MCF 10A (cell line): ENCODE data around the gene GPC3. TPM values are rescaled to one million over a fixed set of nuclear protein-coding genes. Genes with fewer than 3 reads are reported as not detected.
"Not testable (repeated sequence)": the region's sequence is repeated elsewhere in the genome, so short reads cannot be mapped to it uniquely, and the experiment has no call there.

Experiments
- BruUV-seq: library from RNA; stranded (reverse); fragments of 400-500 nt; replicated peaks from 2 replicates; lab custom pipeline; 2021; lab: Mats Ljungman, UMichigan
- CTCF ChIA-PET: fragments of 300-600 bp; sonication (Branson Sonifier 250); formaldehyde crosslinking; extraction: SDS; loops from one replicate; lab custom pipeline; 2021; ENCODE audit warnings: antibody characterized with exemption, inconsistent platforms; lab: Yijun Ruan, JAX
- POLR2A ChIA-PET: fragments of 300-600, 350-650 bp; sonication (Branson Sonifier 250); formaldehyde crosslinking; extraction: SDS; loops from one replicate; lab custom pipeline; 2020; ENCODE audit warnings: antibody characterized with exemption, inconsistent platforms; lab: Yijun Ruan, JAX
- DNase-seq: peaks from one replicate; pipeline ENCODE4 v3.0.0-alpha.2; 2018; ENCODE audit not compliant: unreplicated experiment
- H3K27ac Mint-ChIP-seq: one replicate; pipeline ENCODE4 v1.8.0; 2022; ENCODE audit warnings: mild to moderate bottlenecking, low read depth, mixed read lengths; ENCODE audit not compliant: unreplicated experiment
- H3K27me3 Mint-ChIP-seq: one replicate; pipeline ENCODE4 v1.8.0; 2022; ENCODE audit warnings: mixed read lengths; ENCODE audit not compliant: insufficient read depth, unreplicated experiment
- H3K36me3 Mint-ChIP-seq: one replicate; pipeline ENCODE4 v1.8.0; 2022; ENCODE audit warnings: mild to moderate bottlenecking, moderate library complexity, mixed read lengths; ENCODE audit not compliant: insufficient read depth, unreplicated experiment
- H3K4me1 Mint-ChIP-seq: one replicate; pipeline ENCODE4 v1.8.0; 2022; ENCODE audit warnings: mixed read lengths; ENCODE audit not compliant: insufficient read depth, unreplicated experiment
- H3K4me3 Mint-ChIP-seq: one replicate; pipeline ENCODE4 v1.8.0; 2022; ENCODE audit warnings: mild to moderate bottlenecking, moderate library complexity, mixed read lengths; ENCODE audit not compliant: unreplicated experiment
- H3K9me3 Mint-ChIP-seq: one replicate; pipeline ENCODE4 v1.8.0; 2022; ENCODE audit warnings: mixed read lengths; ENCODE audit not compliant: unreplicated experiment
- intact Hi-C: fragments of 100-400 bp; cut with micrococcal nuclease; formaldehyde crosslinking; loops from 2 replicates; pipeline ENCODE4 v1.14.1; 2022
- total RNA-seq: library from RNA; stranded (reverse); gene quantifications from 2 replicates; pipeline ENCODE4 v1.2.3, GENCODE V29; 2022
- TF ChIP-seq, protein P1 (sequence below): fragments of 200-600 bp; IDR thresholded peaks from one replicate; pipeline ENCODE4 v1.8.0; 2022; ENCODE audit warnings: antibody characterized with exemption, mild to moderate bottlenecking; ENCODE audit not compliant: unreplicated experiment

Gene GPC3
- total RNA-seq, 1 experiment from 2014 or later, result 0.37 TPM

- no peak overlapping the region for H3K27ac Mint-ChIP-seq
- no peak overlapping the region for H3K4me3 Mint-ChIP-seq
- no peaks in the 10 kb centered on the region for H3K36me3 Mint-ChIP-seq
- no peaks in the 10 kb centered on the region for H3K9me3 Mint-ChIP-seq
- TF ChIP-seq, protein P1, sequence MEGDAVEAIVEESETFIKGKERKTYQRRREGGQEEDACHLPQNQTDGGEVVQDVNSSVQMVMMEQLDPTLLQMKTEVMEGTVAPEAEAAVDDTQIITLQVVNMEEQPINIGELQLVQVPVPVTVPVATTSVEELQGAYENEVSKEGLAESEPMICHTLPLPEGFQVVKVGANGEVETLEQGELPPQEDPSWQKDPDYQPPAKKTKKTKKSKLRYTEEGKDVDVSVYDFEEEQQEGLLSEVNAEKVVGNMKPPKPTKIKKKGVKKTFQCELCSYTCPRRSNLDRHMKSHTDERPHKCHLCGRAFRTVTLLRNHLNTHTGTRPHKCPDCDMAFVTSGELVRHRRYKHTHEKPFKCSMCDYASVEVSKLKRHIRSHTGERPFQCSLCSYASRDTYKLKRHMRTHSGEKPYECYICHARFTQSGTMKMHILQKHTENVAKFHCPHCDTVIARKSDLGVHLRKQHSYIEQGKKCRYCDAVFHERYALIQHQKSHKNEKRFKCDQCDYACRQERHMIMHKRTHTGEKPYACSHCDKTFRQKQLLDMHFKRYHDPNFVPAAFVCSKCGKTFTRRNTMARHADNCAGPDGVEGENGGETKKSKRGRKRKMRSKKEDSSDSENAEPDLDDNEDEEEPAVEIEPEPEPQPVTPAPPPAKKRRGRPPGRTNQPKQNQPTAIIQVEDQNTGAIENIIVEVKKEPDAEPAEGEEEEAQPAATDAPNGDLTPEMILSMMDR, result no peak
- peaks cover 31% of the 10 kb centered on the region for H3K27me3 Mint-ChIP-seq
- H3K4me1 Mint-ChIP-seq, result no peaks in the 10 kb centered on the region
- ChIA-PET CTCF (no interaction called here), POLR2A (no interaction called here)
- BruUV-seq, result no TSS peak
- DNase-seq, result no peak
- intact Hi-C loops, result no loop called here
These were observed 10.4 kb upstream of the GPC3 start for GRCh38 chrX:133995759-133996158.

DNA sequence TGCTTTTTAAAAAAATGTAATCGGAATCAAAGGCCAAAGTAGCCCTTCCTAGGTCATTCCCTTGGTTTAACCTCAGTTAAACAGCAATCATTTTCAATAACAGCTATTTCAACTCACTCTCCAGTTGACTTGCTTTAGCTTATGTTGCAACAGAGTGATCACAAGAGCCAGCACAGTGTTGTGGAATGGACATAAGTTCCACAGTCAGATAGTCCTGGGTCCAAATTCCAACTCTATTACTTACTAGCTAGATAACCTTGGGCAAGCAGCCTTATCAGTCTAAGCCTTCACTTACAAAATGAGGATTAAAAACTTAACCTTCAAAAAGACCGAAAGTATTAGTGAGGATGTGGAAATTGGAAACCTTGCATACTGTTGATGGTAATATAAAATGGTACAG, 9.2 kb upstream of the GPC3 start:
- no peaks in the 10 kb centered on the region for H3K36me3 Mint-ChIP-seq
- ChIA-PET POLR2A (no interaction called here), CTCF (interaction anchor here (0.7 kb wide), 1 partner anchor 11 kb away, joined by 3 read pairs; no protein-coding TSS in a partner anchor)
- intact Hi-C loops, result no loop called here
- H3K27me3 Mint-ChIP-seq, result peaks cover 31% of the 10 kb centered on the region
- DNase-seq, result no peak
- no peaks in the 10 kb centered on the region for H3K4me1 Mint-ChIP-seq
- H3K27ac Mint-ChIP-seq, result no peak overlapping the region
- H3K4me3 Mint-ChIP-seq, result no peak overlapping the region
- no peaks in the 10 kb centered on the region for H3K9me3 Mint-ChIP-seq
- BruUV-seq, result no TSS peak
- TF ChIP-seq, protein P1, result no peak

GRCh38 chrX:133992882-133993281, 7.5 kb upstream of the GPC3 start:
- BruUV-seq, result no TSS peak
- Mint-ChIP-seq H3K27me3 (peaks cover 27% of the 10 kb centered on the region), H3K9me3 (no peaks in the 10 kb centered on the region), H3K4me3 (no peak overlapping the region), H3K36me3 (no peaks in the 10 kb centered on the region), H3K4me1 (no peaks in the 10 kb centered on the region), H3K27ac (no peak overlapping the region)
- ChIA-PET CTCF (interaction anchor here (1.7 kb wide), 1 partner anchor 11 kb away, joined by 4 read pairs; no protein-coding TSS in a partner anchor), POLR2A (interaction anchor here (0.6 kb wide), 1 partner anchor 281 kb away, joined by 4 read pairs; no protein-coding TSS in a partner anchor)
- no peak for DNase-seq
- TF ChIP-seq, protein P1, result no peak
- intact Hi-C loops, result no loop called here

DNA sequence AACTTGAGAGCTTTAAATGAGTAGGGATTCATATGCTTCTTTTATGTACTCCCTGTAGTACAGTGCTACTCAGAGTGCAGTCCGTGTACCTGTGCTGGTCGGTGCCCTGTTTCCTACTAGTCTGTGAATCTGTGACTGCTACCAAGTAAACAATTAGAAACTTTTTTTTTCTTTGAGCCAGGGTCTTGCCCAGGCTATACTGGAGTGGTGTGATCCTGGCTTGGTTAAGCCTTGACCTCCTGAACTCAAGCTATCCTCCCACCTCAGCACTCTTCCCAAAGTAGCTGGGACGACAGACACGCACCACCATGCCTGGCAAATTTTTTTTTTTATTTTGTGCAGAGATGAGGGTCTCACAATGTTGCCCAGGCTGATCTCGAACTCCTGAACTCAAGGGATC, 6.4 kb upstream of the GPC3 start:
- Mint-ChIP-seq H3K4me1 (no peaks in the 10 kb centered on the region), H3K36me3 (no peaks in the 10 kb centered on the region), H3K27me3 (peaks cover 24% of the 10 kb centered on the region), H3K4me3 (no peak overlapping the region), H3K27ac (no peak overlapping the region), H3K9me3 (no peaks in the 10 kb centered on the region)
- ChIA-PET POLR2A (no interaction called here), CTCF (interaction anchor here (1.7 kb wide), 1 partner anchor 10 kb away, joined by 4 read pairs; no protein-coding TSS in a partner anchor)
- intact Hi-C loops, result no loop called here
- no peak for DNase-seq
- BruUV-seq, result no TSS peak
- TF ChIP-seq, protein P1, result no peak

GRCh38 chrX:133991057-133991456, 5.7 kb upstream of the GPC3 start:
- H3K27me3 Mint-ChIP-seq, result peaks cover 20% of the 10 kb centered on the region
- H3K4me3 Mint-ChIP-seq, H3K36me3 Mint-ChIP-seq, BruUV-seq, H3K9me3 Mint-ChIP-seq, DNase-seq, H3K4me1 Mint-ChIP-seq, CTCF ChIA-PET, H3K27ac Mint-ChIP-seq, intact Hi-C loops, POLR2A ChIA-PET: not testable (repeated sequence)
